Activated T-cell treated with anti-CD3 and anti-CD28 coated beads for 48 hours (primary cell): ENCODE results near the gene CIB1.
"Not testable (repeated sequence)": the region's sequence is repeated elsewhere in the genome, so short reads cannot be mapped to it uniquely, and the experiment has no call there.

ENCODE experiments used
- DNase-seq: peaks from one replicate; pipeline ENCODE4 v3.0.0-alpha.2; 2020; ENCODE audit warnings: low read depth

CIB1 gene

DNA sequence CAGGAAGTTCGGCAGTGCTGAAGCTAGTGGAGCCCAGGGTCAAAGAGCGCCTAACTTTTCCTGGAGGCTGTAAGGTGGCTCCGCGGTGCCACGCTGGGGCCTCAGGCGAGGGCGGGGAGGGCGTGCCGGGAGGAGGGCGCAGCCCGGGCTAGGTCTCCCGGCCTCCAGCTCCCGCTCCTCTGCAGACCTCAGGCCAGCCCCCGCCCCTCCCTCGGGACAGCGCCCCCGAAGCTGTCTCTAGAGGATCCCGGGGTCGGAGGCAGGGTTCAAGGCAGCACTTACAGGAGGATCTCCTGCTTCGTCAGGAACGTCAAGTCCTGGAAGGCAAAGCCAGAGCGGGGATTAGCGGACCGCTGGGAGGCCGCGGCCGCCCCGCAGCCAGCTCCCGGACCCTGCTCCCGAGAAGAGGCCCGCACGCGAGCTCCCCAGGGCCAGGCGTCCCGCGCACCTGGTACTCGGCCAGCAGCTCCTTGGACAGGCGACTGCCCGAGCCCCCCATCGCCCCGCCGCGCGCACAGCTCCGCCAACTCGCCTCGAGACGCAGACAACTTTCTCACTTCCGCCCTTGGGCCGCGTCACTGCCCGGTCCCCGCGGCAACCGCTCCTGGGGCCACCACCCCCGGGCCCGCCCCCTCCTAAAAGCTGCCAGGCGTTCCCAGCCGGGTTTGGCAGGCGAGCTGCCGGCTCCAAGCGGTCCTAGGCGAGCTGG lies at the start of gene CIB1:
Gene CIB1, minus strand, starts transcription at position 555 of the 709 bp plus-strand sequence. Its CDS starts 56 bp downstream, at position 499.
- DNase-seq: peak; percentile 99

DNA sequence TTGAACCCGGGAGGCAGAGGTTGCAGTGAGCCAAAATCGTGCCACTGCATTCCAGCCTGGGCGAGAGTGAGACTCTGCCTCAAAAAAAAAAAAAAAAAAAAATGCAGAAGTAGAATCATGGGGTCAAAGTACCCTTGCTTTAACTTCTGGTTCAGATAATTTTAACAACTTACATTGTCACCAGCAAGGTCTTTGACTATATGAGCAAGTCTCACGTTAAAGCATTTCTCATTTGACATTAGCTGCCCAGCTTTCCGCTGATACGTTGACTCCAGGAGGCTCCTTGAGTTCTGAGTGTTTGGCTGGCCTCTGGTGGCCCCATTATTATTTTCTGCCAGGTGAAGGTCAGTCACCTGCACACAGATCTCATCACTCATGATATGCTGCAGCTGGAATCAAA lies 47.9 kb upstream of the CIB1 start:
- DNase-seq: not testable (repeated sequence)

DNA sequence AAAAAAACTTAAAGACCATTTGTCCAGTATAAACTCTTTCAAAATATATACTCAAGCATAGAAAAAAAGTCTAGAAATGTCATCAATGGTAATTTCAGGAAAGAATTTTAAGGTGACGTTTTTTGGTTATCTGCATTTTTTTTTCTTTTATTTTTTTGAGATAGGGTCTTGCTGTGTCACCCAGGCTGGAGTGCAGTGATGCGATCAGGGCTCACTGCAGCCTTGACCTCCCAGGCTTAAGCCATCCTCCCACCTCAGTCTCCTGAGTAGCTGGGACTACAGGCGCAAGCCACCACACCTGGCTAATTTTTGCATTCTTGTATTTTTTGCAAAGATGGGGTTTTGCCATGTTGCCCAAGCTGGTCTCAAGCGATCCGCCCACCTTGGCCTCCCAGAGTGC lies 47.0 kb upstream of the CIB1 start:
- DNase-seq: not testable (repeated sequence)

DNA sequence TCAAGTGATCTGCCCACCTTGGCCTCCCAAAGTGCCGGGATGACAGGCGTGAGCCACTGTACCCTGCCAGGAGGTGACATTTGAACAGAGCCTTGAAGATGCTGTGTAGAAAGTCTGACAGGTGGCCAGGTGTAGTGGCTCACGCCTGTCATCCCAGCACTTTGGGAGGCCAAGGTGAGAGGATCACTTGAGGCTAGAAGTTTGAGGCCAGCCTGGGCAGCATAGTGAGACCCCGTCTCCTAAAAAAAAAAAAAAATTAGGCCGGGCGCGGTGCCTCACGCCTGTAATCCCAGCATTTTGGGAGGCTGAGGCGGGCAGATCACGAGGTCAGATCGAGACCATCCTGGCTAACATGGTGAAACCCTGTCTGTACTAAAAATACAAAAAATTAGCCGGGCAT lies 44.7 kb upstream of the CIB1 start:
- not testable (repeated sequence) for DNase-seq

DNA sequence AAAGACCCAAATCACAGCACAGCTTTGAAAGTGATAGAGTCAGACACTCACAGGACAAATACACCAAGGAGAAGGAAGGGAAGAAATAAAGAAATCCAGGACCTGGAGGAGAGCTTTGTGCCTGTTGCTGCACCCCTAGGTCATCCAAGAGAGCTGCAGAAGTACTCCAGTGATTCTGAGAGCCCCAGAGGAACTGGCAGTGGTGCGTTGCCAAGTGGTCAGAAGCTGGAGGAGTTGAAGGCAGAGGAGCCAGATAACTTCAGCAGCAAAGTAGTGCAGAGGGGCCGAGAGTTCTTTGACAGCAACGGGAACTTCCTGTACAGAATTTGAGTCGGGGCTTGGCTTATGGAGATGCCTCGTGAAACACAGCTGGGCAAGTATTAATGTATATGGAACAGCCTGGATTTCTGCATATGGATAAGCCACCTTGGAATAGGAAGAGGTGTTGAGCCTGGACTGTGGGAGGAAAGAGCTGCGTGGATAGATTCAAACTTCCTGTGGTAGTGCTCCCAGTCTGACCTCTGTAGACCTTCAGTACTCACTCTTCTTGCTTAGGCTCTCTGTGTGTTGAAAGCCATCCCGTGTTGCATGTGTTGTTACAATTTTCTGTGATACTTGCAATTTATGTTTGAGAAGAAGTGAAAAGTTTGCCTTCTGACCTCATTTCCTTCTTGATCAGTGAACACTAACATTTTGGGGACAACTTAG lies 37.9 kb upstream of the CIB1 start:
- DNase-seq: no peak

DNA sequence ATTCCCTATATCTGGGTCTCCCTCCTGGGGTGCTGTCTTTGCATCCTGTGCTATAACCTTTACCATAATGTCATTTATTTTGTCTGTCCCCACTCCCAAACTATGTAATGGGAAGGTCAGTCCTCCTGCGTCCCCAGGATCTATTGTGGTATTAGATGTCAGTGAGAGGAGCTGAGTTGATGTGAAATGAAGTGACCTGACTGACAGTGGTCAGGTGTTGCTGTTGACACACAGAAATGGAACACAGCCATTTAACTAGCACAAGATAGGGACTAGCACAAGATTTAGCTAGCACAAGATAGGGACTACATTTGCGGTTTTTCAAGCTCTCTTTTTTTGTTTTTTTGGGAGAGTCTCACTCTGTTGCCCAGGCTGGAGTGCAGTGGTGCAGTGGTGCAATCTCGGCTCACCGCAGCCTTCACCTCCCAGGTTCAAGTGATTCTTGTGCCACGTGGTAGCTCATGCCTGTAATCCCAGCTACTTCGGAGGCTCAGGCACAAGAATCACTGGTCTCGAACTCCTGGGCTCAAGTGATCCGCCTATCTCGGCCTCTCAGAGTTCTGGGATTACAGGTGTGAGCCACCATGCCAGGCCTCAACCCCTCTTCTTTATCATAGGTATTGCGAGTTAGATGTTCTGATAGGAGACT lies 36.9 kb upstream of the CIB1 start:
- DNase-seq: no peak

DNA sequence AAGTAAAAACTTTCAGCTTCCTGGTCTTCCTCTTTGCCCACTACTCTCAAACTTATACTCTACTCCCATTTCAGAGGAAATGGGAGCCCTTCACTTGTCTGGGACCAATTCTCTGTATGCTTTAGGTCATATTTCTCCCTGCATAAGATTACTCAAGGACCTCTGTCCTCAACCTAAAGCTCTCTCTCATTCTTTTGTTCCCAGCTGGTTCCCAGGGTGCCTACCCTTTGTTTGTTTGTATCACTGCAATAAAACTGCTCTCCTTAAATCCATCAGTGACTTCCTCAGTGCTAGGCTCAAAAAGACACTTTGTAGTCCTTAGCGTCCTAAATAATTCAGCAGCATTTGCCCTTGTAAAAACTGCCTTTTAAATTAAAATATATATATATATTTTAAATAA lies 34.7 kb upstream of the CIB1 start:
- DNase-seq: no peak

DNA sequence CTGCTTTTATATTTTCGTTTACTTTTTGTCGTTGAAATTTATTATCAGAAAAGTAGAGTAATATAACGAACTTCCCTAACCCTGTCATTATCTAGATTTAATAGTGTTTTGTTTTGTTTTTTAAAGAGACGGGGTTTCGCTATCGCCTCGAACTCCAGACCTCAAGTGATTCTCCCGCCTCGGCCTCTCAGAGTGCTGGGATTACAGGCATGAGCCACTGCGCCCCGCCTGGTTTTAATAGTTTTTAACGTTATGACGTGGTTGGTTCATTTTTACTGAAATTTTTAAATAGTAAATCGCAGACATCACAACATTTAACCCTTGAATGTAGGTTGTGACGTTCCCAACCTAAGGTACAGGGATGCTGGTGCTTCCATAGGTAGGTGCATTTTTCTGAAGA lies 32.7 kb upstream of the CIB1 start:
- no peak for DNase-seq

DNA sequence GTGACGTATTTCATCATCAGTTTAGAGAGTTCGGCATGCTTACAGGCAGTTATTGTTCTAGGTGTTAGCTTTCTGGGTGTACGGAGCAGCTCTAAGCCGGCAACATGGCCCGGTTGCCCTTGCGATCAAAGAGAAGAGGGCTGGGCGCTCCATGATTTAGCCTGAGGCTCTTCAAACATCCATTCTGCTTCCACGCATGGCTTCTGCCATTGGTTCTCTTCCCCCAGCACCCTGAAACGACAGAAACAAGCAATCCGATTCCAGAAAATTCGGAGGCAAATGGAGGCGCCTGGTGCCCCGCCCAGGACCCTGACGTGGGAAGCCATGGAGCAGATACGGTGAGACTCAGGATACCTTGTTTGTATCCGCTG lies 32.3 kb upstream of the CIB1 start:
- DNase-seq: peak; percentile 45

DNA sequence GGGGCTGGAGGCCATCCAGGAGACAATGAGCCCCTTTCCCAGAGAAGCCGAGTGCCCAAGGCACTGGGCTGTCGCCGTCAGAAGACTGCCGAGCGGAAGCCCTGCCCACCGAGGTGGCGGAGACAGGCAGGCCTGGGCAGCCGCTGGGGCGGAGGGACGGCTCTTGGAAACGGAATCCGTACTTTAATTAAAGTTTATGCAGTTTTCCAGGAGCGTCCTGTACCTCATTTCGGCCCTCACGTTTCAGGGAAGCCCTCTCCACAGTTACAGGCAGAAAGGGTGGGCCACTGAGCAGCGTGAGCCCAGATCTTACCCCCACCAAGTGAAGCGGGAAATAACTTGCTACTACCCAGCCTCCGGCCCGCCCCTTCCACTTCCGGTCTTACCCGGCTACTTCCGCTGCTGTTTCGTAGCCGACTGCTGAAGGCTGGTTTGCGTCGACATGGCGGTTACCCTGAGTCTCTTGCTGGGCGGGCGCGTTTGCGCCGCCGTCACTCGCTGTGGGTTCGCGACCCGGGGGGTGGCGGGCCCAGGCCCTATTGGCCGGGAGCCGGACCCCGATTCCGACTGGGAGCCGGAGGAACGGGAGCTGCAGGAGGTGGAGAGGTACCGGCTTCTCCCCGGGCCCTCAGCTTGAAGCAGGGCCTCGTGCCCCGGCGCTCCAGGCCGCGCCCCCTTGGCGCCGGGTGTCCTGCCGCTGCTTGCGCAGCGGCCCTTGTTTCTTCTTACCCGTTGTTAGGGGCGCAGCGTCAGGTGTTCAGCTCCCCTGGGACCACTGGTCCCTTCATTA lies 31.7 kb upstream of the CIB1 start, which contains the start of gene NGRN:
Gene NGRN, plus strand, starts transcription at position 402 of the 790 bp plus-strand sequence. Its CDS starts 41 bp downstream, at position 443.
- peak; percentile 87 for DNase-seq

DNA sequence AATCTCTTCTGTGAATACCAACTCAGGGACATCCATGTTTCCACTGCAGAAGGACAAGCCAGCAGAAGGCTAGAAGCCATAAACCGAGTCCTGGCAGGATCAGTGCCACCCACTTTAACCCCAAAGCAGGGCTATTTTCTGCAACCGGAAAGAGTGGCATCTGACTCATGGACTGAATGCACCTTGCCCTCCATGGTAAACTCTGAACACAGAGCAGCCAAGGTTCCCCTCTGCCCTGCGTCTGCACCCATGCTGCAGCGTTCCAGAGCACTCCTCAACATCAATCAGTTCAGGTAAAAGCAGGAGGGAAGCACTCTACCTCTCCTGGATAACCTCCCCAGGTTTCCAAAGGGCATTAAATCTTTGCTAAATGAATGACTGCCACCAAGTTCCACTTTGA lies 30.9 kb upstream of the CIB1 start:
- peak; percentile 23 for DNase-seq

DNA sequence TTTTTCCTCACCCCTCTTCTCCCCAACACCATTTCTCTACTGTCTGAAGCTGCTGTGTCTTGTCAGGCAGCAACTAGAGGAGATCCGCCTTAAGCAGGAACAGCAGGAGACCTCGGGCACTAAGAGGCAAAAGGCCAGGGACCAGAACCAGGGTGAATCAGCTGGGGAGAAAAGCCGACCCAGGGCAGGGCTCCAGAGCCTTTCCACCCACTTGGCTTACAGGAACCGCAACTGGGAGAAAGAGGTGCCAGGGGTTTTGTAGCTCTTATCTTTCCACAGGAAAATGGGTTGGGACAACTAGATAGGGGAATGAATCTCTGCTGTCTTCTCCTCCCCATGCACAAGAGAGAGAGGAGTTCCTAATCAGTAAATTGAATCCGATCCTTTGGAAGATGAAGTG lies 28.7 kb upstream of the CIB1 start:
- DNase-seq: no peak

DNA sequence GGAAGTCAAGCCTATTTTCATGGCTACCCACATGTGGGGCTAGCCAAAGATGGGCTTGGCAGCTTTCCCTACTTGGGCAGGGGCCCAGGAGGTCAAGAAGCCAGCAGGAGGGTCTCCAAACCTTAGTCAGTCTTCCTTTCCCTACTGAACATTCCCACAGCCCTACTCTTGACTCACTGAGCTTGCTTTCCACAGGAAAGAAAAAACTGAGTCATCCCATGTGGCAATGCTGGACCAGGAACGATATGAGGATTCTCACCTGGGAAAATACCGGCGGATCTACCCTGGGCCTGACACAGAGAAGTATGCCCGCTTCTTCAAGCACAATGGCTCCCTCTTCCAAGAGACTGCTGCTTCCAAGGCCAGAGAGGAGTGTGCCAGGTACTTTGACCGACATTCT lies 28.1 kb upstream of the CIB1 start:
- DNase-seq: no peak

DNA sequence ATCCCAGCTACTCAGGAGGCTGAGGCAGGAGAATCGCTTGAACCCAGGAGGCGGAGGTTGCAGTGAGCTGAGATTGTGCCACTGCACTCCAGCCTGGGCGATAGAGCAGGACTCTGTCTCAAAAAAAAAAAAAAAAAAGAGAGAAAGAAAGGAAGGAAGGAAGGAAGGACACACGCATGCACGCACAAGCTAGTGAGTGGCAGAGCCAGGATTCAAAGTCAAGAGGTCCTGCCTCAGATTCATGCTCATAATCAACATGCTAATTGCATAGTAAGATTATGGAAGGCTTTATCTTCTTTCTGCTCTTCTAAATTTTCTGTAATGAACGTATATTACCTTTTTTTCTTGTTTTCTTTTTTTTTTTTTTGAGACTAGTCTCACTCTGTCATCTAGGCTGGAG lies 27.0 kb upstream of the CIB1 start:
- DNase-seq: not testable (repeated sequence)

DNA sequence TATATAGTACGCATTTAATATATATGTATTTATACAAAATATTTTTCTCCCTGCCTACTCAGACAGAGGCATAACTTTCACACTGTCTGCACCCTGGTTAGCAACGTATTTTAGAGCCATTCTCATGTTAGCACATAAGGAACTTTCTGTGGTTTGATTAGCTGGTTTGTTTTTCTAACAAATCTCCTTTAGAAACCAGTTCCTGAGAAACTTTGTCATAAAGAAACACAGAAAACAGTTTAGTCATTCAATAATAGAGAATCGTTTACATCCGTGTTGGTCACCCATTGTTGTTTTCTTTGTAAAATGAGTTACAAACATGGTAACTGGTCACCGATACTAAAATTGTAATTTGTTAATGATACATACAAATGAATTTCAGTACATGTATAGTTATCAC lies 25.8 kb upstream of the CIB1 start:
- no peak for DNase-seq

DNA sequence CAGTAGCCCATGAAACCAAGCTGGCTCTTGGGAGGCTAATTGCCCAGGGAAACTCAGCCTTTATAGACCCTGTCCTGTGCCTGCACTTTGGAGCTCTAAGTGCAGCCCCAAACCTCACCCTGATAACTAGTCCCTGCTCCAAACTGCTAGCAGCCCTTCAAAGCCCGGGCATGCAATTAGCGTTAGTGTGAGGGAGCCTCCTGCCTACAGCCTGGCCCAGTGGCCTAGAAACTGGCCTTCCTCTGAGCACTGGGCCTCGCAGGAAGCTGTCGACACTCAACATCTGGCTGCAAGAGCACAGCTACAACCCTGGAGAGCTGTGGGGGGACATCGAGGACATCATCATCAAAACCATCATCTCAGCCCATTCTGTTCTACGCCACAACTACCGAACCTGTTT lies 24.0 kb upstream of the CIB1 start:
- no peak for DNase-seq

DNA sequence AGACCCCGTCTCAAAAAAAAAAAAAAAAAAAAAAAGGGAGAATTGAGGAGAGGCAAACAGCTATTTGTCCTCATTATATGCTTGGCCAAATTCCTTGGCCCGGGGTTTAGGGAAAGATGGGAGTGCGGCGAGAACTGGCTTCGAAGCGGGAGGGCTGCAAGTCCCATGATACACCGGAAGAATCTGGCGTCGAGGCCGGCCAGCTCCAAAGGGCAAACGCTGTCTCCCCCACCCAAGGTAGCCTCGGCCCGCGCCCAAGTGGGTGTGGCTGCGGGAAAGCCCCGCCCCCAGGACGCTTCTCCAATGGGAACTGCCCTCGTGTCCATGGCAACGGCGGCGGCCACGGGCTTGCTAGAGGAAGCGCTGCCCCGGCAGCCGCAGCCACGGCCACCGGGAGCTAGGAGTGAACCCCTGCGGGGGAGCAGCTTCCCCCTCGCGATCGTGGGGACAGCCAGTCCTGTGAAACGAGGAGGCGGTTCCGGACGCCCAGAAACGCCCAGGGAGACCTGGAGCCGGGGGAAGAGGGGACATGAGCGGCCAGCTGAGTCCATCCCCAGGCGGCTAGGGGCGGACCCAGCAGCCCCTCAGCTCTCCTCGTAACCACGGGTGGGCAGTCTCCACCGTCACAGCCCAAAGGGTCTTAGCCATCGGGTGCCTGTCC lies 15.6 kb upstream of the CIB1 start, which contains the start of gene TTLL13:
Gene TTLL13, plus strand, starts transcription at position 354 of the 661 bp plus-strand sequence. CDS start 1,075 bp downstream, outside the sequence.
- peak; percentile 87 for DNase-seq

DNA sequence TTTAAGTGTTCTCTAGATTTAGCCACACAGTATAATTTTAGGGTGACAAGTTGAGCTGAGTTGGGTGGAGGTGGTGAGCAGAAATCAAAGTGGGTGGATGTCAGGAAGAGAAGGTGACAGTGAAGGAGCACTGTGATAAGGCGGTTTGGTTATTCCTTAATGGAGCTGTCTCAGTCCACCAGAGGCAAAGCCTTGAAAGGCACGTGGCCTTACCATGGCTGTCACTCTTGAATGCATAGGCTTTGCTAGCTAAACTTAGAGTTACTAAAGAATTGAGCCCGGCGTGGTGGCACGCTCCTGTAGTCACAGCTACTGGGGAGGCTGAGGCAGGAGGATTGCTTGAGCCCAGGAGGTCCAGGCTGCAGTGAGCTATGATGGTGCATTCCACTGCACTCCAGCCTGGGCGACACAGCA lies 15.1 kb upstream of the CIB1 start:
- DNase-seq: no peak

DNA sequence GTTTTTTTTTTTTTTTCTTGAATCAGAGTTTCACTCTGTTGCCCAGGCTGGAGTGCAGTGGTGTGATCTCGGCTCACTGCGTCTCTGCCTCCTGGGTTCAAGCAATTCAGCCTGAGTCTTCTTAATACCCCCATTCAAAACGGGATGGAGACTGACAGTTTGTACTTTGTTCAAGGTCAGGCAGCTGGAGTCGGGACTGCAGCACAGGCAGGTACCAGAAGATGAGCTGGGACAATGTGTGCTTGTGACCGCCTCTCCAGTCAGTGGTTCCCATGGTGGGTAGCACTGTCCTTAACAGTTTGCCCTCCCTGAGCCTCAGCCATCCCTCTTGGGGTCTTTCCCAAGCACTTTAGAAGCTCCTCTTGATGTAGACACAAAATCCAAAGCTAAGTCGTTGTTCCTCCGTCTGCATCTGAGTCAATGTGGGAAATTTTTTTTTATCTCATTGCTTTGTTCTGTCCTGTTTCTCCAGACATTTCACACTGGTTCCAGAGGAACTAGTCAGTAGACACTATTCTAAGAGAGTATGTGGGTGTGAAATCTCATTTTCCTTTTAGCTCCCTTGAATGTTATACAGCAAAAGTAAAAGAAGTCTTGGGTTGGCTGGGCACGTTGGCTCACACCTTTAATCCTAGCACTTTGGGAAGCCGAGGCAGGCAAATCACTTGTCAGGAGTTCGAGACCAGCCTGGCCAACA lies 10.3 kb upstream of the CIB1 start:
- DNase-seq: no peak

DNA sequence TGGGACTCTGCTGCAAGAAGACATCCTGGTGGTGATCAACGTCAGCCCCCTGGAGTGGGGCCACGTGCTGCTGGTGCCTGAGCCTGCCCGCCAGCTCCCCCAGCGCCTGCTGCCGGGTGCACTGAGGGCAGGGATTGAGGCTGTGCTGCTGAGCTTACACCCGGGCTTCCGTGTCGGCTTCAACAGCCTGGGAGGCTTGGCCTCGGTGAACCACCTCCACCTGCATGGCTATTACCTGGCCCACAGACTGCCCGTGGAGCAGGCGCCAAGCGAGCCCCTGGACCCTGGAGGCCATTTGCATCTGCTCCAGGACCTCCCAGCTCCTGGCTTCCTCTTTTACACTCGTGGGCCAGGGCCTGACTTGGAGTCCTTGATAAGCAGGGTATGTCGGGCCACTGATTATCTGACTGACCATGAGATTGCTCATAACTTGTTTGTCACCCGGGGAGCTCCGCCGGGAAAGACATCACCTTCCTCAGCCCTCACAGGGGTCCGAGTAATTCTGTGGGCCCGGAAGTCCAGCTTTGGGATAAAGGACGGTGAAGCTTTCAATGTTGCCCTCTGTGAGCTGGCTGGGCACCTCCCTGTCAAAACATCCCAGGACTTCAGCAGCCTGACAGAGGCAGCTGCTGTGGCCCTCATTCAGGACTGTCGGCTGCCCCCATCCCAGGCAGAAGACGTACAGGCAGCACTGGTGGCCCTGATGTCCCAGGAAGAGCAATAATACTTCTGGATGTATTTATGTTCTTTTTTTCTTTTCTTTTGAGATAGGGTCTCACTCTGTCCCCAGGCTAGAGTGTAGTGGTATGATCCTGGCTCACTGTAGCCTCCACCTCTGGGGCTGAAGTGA lies 7.8 kb upstream of the CIB1 start:
- no peak for DNase-seq
